ENCODE data around the gene CHCHD6.

GRCh38 chr3:126872701-126873342 is 168.8 kb downstream of the CHCHD6 start:
- TF ChIP-seq CTCF (IDR thresholded peaks at IDR 0.05; ENCODE audit: borderline replicate concordance, extremely low read depth, low read length, poor library complexity, severe bottlenecking) = no peak
- TF ChIP-seq EZH2 (IDR thresholded peaks at IDR 0.05; ENCODE audit: borderline replicate concordance, low read depth, low read length, severe bottlenecking) = no peak

Data from DND-41 (cell line).